HUES48 (cell line): ENCODE measurements around the gene PRSS23.

Experiments
- H3K27ac ChIP-seq: one replicate; pipeline ENCODE4 v1.7.0; 2013; ENCODE audit warnings: low read depth, low read length, inconsistent platforms
- H3K27me3 ChIP-seq: 2 replicates; pipeline ENCODE4 v1.6.1; 2013; ENCODE audit warnings: mild to moderate bottlenecking, low read length; ENCODE audit not compliant: control insufficient read depth, insufficient read depth
- H3K36me3 ChIP-seq: 2 replicates; pipeline ENCODE4 v1.6.1; 2013; ENCODE audit warnings: low read length; ENCODE audit not compliant: control insufficient read depth, insufficient read depth
- H3K4me1 ChIP-seq: 2 replicates; pipeline ENCODE4 v1.6.1; 2013; ENCODE audit warnings: mild to moderate bottlenecking, low read length; ENCODE audit not compliant: control insufficient read depth, insufficient read depth
- H3K4me3 ChIP-seq: 2 replicates; pipeline ENCODE4 v1.5.1; 2013; ENCODE audit warnings: mild to moderate bottlenecking, low read depth, low read length
- H3K9ac ChIP-seq: 2 replicates; pipeline ENCODE4 v1.6.1; 2013; ENCODE audit warnings: mild to moderate bottlenecking, low read depth, low read length, moderate library complexity
- H3K9me3 ChIP-seq: 2 replicates; pipeline ENCODE4 v1.6.1; 2013; ENCODE audit warnings: low read length; ENCODE audit not compliant: control insufficient read depth, insufficient read depth

PRSS23 gene

GRCh38 chr11:86790867-86791849, 9.2 kb upstream of the PRSS23 start:
- H3K4me3 ChIP-seq = no peak overlapping the region
- H3K27ac ChIP-seq = no peak overlapping the region
- no peak overlapping the region for H3K9ac ChIP-seq
- no peaks in the 10 kb centered on the region for H3K4me1 ChIP-seq
- H3K9me3 ChIP-seq = no peaks in the 10 kb centered on the region
- H3K36me3 ChIP-seq = no peaks in the 10 kb centered on the region
- H3K27me3 ChIP-seq = no peaks in the 10 kb centered on the region

- Histone ChIP-seq H3K9ac (no peak overlapping the region), H3K36me3 (no peaks in the 10 kb centered on the region), H3K27ac (no peak overlapping the region), H3K27me3 (no peaks in the 10 kb centered on the region), H3K4me3 (no peak overlapping the region), H3K4me1 (no peaks in the 10 kb centered on the region), H3K9me3 (no peaks in the 10 kb centered on the region)
Observed at GRCh38 chr11:86792150-86792549, 8.2 kb upstream of the PRSS23 start.

GRCh38 chr11:86793307-86793706, 7.0 kb upstream of the PRSS23 start:
- Histone ChIP-seq H3K4me1 (no peaks in the 10 kb centered on the region), H3K36me3 (no peaks in the 10 kb centered on the region), H3K9ac (no peak overlapping the region), H3K4me3 (no peak overlapping the region), H3K9me3 (no peaks in the 10 kb centered on the region), H3K27me3 (no peaks in the 10 kb centered on the region; the same call in 1 of the 2 replicates), H3K27ac (no peak overlapping the region)

GRCh38 chr11:86795511-86795910, 4.8 kb upstream of the PRSS23 start:
- H3K36me3 ChIP-seq = no peaks in the 10 kb centered on the region
- H3K9me3 ChIP-seq = no peaks in the 10 kb centered on the region
- H3K4me1 ChIP-seq = no peaks in the 10 kb centered on the region
- H3K27ac ChIP-seq = no peak overlapping the region
- H3K4me3 ChIP-seq = no peak overlapping the region
- H3K27me3 ChIP-seq = peaks cover 18% of the 10 kb centered on the region
- no peak overlapping the region for H3K9ac ChIP-seq

- H3K27ac ChIP-seq = no peak overlapping the region
- H3K4me3 ChIP-seq = no peak overlapping the region
- H3K4me1 ChIP-seq = peaks cover 3% of the 10 kb centered on the region; the same call in 1 of the 2 replicates
- H3K27me3 ChIP-seq = peaks cover 22% of the 10 kb centered on the region
- no peaks in the 10 kb centered on the region for H3K9me3 ChIP-seq
- no peak overlapping the region for H3K9ac ChIP-seq
- no peaks in the 10 kb centered on the region for H3K36me3 ChIP-seq
Observed at GRCh38 chr11:86795949-86796348, 4.4 kb upstream of the PRSS23 start.

- no peaks in the 10 kb centered on the region for H3K36me3 ChIP-seq
- H3K4me1 ChIP-seq = peaks cover 15% of the 10 kb centered on the region
- H3K9me3 ChIP-seq = no peaks in the 10 kb centered on the region
- no peak overlapping the region for H3K9ac ChIP-seq
- H3K27me3 ChIP-seq = peaks cover 34% of the 10 kb centered on the region
- no peak overlapping the region for H3K27ac ChIP-seq
- H3K4me3 ChIP-seq = no peak overlapping the region
Observed at GRCh38 chr11:86797133-86797532, 3.2 kb upstream of the PRSS23 start.

- H3K27me3 ChIP-seq = peaks cover 38% of the 10 kb centered on the region
- H3K9ac ChIP-seq = no peak overlapping the region
- no peak overlapping the region for H3K4me3 ChIP-seq
- H3K36me3 ChIP-seq = no peaks in the 10 kb centered on the region
- peaks cover 18% of the 10 kb centered on the region for H3K4me1 ChIP-seq
- no peaks in the 10 kb centered on the region for H3K9me3 ChIP-seq
- H3K27ac ChIP-seq = no peak overlapping the region
Observed at GRCh38 chr11:86798988-86799387, 1.4 kb upstream of the PRSS23 start.

GRCh38 chr11:86799680-86800075, 664 bp upstream of the PRSS23 start:
- no peaks in the 10 kb centered on the region for H3K36me3 ChIP-seq
- peaks cover 38% of the 10 kb centered on the region for H3K27me3 ChIP-seq
- peak overlapping the region; percentile 46; the same call in 1 of the 2 replicates for H3K9ac ChIP-seq
- H3K27ac ChIP-seq = no peak overlapping the region
- H3K4me1 ChIP-seq = peaks cover 18% of the 10 kb centered on the region
- peak overlapping the region; percentile 70 for H3K4me3 ChIP-seq
- no peaks in the 10 kb centered on the region for H3K9me3 ChIP-seq

GRCh38 chr11:86800960-86801272, 574 bp downstream of the PRSS23 start:
- Histone ChIP-seq H3K27ac (no peak overlapping the region), H3K9ac (peak overlapping the region; percentile 60; the same call in 1 of the 2 replicates), H3K4me3 (peak overlapping the region; percentile 70)

GRCh38 chr11:86801364-86801763, 1.0 kb downstream of the PRSS23 start:
- H3K9me3 ChIP-seq = no peaks in the 10 kb centered on the region
- peaks cover 38% of the 10 kb centered on the region for H3K27me3 ChIP-seq
- no peak overlapping the region for H3K27ac ChIP-seq
- no peaks in the 10 kb centered on the region for H3K36me3 ChIP-seq
- H3K4me3 ChIP-seq = peak overlapping the region; percentile 70
- no peak overlapping the region for H3K9ac ChIP-seq
- peaks cover 24% of the 10 kb centered on the region for H3K4me1 ChIP-seq

More at GRCh38 chr11:86800960-86801272, 574 bp downstream of the PRSS23 start:
- H3K36me3 ChIP-seq = no peaks in the 10 kb centered on the region
- H3K4me1 ChIP-seq = peaks cover 23% of the 10 kb centered on the region
- H3K9me3 ChIP-seq = no peaks in the 10 kb centered on the region
- H3K27me3 ChIP-seq = peaks cover 38% of the 10 kb centered on the region

- Histone ChIP-seq H3K9ac (no peak overlapping the region), H3K4me3 (peak overlapping the region; percentile 70; the same call in 1 of the 2 replicates), H3K4me1 (peaks cover 24% of the 10 kb centered on the region), H3K36me3 (no peaks in the 10 kb centered on the region), H3K27ac (no peak overlapping the region), H3K9me3 (no peaks in the 10 kb centered on the region), H3K27me3 (peaks cover 38% of the 10 kb centered on the region)
Observed at GRCh38 chr11:86802146-86802545, 1.8 kb downstream of the PRSS23 start.
